NCI-H345 (cell line): ENCODE measurements around the gene SH2D7.
A peak's percentile ranks its signal among the peaks of the same experiment; 100 is the strongest.

Experiments
- DNase-seq: peaks from one replicate; lab custom pipeline; 2025; lab: John Stamatoyannopoulos, UW

The SH2D7 gene

GRCh38 chr15:78104566-78105475 lies 12.5 kb downstream of the SH2D7 start:
- no peak for DNase-seq

GRCh38 chr15:78105476-78106241 lies 13.3 kb downstream of the SH2D7 start:
- no peak for DNase-seq

- DNase-seq: no peak
Observed at GRCh38 chr15:78107471-78107870, 15.1 kb downstream of the SH2D7 start.

- DNase-seq: peak; percentile 41
Observed at GRCh38 chr15:78108300-78109084, 16.1 kb downstream of the SH2D7 start.

- no peak for DNase-seq
Observed at GRCh38 chr15:78109156-78109555, 16.8 kb downstream of the SH2D7 start.

- DNase-seq: no peak
Observed at GRCh38 chr15:78110096-78110495, 17.7 kb downstream of the SH2D7 start.

- no peak for DNase-seq
Observed at GRCh38 chr15:78110916-78111475, 18.6 kb downstream of the SH2D7 start.

GRCh38 chr15:78111788-78112187 lies 19.4 kb downstream of the SH2D7 start:
- DNase-seq: no peak

- no peak for DNase-seq
Observed at GRCh38 chr15:78112551-78112950, 20.2 kb downstream of the SH2D7 start.

- DNase-seq: no peak
Observed at GRCh38 chr15:78120523-78120922, 28.2 kb downstream of the SH2D7 start.

- DNase-seq: no peak
Observed at GRCh38 chr15:78125267-78125666, 32.9 kb downstream of the SH2D7 start.

GRCh38 chr15:78127882-78128281 lies 35.5 kb downstream of the SH2D7 start:
- DNase-seq: peak; percentile 9

GRCh38 chr15:78129077-78129750 lies 36.9 kb downstream of the SH2D7 start:
- DNase-seq: no peak

GRCh38 chr15:78129751-78130287 lies 37.5 kb downstream of the SH2D7 start:
- DNase-seq: no peak

GRCh38 chr15:78130466-78131294 lies 38.3 kb downstream of the SH2D7 start:
- peak; percentile 39 for DNase-seq

- peak; percentile 68 for DNase-seq
Observed at GRCh38 chr15:78131295-78132061, 39.1 kb downstream of the SH2D7 start, which contains the start of gene CIB2. CIB2 (minus strand) TSS chr15:78131445; CDS start chr15:78131215, 230 bp downstream.

- DNase-seq: no peak
Observed at GRCh38 chr15:78133801-78134200, 41.4 kb downstream of the SH2D7 start.

GRCh38 chr15:78139578-78139977 lies 47.2 kb downstream of the SH2D7 start:
- DNase-seq: no peak

GRCh38 chr15:78140292-78140691 lies 47.9 kb downstream of the SH2D7 start:
- no peak for DNase-seq
